ENCODE measurements around the gene HMGN2.

Gene HMGN2

GRCh38 chr1:26459148-26459547, 13.1 kb upstream of the HMGN2 start:
- H3K4me3 ChIP-seq (ENCODE audit: low read depth, low read length), result no peak overlapping the region
- H3K36me3 ChIP-seq (ENCODE audit: control insufficient read depth, insufficient read depth, low read length), result peaks cover 66% of the 10 kb centered on the region
- no peak overlapping the region for H3K9ac ChIP-seq (ENCODE audit: low read length)
- H3K9me3 ChIP-seq (ENCODE audit: control insufficient read depth, insufficient read depth, low read depth, low read length), result no peaks in the 10 kb centered on the region
- no peaks in the 10 kb centered on the region for H3K4me1 ChIP-seq (ENCODE audit: control insufficient read depth, insufficient read depth, low read length)
- no peak overlapping the region for H3K27ac ChIP-seq (ENCODE audit: low read depth, low read length)
- no peaks in the 10 kb centered on the region for H3K27me3 ChIP-seq (ENCODE audit: control insufficient read depth, insufficient read depth, low read length)

GRCh38 chr1:26459573-26460031, 12.6 kb upstream of the HMGN2 start:
- H3K4me1 ChIP-seq (ENCODE audit: control insufficient read depth, insufficient read depth, low read length), result no peaks in the 10 kb centered on the region
- H3K9me3 ChIP-seq (ENCODE audit: control insufficient read depth, insufficient read depth, low read depth, low read length), result no peaks in the 10 kb centered on the region
- H3K4me3 ChIP-seq (ENCODE audit: low read depth, low read length), result no peak overlapping the region
- H3K27ac ChIP-seq (ENCODE audit: low read depth, low read length), result no peak overlapping the region
- peaks cover 70% of the 10 kb centered on the region for H3K36me3 ChIP-seq (ENCODE audit: control insufficient read depth, insufficient read depth, low read length)
- H3K9ac ChIP-seq (ENCODE audit: low read length), result no peak overlapping the region
- no peaks in the 10 kb centered on the region for H3K27me3 ChIP-seq (ENCODE audit: control insufficient read depth, insufficient read depth, low read length)

DNA sequence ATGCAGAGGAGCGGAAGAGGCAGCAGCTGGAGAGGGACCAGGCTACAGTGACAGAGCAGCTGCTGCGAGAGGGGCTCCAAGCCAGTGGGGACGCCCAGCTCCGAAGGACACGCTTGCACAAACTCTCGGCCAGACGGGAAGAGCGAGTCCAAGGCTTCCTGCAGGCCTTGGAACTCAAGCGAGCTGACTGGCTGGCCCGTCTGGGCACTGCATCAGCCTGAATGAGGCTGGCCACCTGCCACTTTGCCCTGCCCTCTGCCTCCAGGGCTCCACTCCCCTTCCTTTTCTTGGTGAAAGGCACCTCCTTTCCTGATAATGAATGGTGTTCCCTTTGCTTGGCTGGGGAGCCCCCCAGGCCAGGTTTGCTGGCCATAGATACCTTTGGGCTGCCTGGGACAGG, 3.3 kb upstream of the HMGN2 start:
- Histone ChIP-seq H3K36me3 (ENCODE audit: control insufficient read depth, insufficient read depth, low read length) (peaks cover 64% of the 10 kb centered on the region), H3K27ac (ENCODE audit: low read depth, low read length) (no peak overlapping the region), H3K4me1 (ENCODE audit: control insufficient read depth, insufficient read depth, low read length) (peaks cover 27% of the 10 kb centered on the region)

GRCh38 chr1:26469558-26469957, 2.7 kb upstream of the HMGN2 start:
- Histone ChIP-seq H3K36me3 (ENCODE audit: control insufficient read depth, insufficient read depth, low read length) (peaks cover 65% of the 10 kb centered on the region), H3K27ac (ENCODE audit: low read depth, low read length) (no peak overlapping the region), H3K9me3 (ENCODE audit: control insufficient read depth, insufficient read depth, low read depth, low read length) (no peaks in the 10 kb centered on the region), H3K27me3 (ENCODE audit: control insufficient read depth, insufficient read depth, low read length) (no peaks in the 10 kb centered on the region), H3K4me1 (ENCODE audit: control insufficient read depth, insufficient read depth, low read length) (peaks cover 28% of the 10 kb centered on the region), H3K9ac (ENCODE audit: low read length) (no peak overlapping the region), H3K4me3 (ENCODE audit: low read depth, low read length) (no peak overlapping the region)

More for the DNA sequence above, 3.3 kb upstream of the HMGN2 start:
- H3K9ac ChIP-seq (ENCODE audit: low read length), result no peak overlapping the region
- no peaks in the 10 kb centered on the region for H3K9me3 ChIP-seq (ENCODE audit: control insufficient read depth, insufficient read depth, low read depth, low read length)
- no peak overlapping the region for H3K4me3 ChIP-seq (ENCODE audit: low read depth, low read length)
- no peaks in the 10 kb centered on the region for H3K27me3 ChIP-seq (ENCODE audit: control insufficient read depth, insufficient read depth, low read length)

DNA sequence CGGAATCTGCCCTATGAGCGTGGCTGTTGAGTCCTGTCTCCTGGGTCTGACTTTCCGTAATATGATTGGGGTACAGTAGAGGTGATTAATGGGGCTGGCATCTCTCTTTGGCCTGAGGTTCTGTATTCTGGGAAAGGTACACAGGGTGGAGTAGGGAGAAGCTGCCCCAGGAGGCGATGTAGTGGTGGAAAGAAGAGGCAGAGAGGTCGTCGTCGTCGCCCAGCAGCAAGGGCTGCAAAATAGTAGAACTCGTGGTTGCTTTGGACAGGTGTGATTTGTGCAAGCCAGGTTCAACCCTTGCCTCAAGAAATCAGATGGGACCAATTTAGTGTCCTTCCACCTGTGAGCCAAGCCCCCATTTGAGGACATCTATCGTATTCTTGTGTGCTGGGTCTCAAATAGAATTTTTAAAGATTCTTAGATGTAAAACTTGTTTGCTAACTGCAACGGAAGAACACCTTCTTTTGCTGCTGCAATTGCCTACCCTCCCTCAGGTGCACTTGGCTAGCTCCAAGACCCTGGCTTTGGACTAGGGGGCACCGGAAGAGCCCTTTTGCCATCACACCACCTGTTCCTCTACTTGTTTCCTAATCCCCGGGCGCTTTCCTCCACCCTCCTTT, 1.3 kb upstream of the HMGN2 start:
- H3K9me3 ChIP-seq (ENCODE audit: control insufficient read depth, insufficient read depth, low read depth, low read length), result no peaks in the 10 kb centered on the region
- peak overlapping the region; percentile 91 for H3K4me3 ChIP-seq (ENCODE audit: low read depth, low read length)
- H3K27ac ChIP-seq (ENCODE audit: low read depth, low read length), result no peak overlapping the region
- H3K36me3 ChIP-seq (ENCODE audit: control insufficient read depth, insufficient read depth, low read length), result peaks cover 58% of the 10 kb centered on the region
- no peaks in the 10 kb centered on the region for H3K27me3 ChIP-seq (ENCODE audit: control insufficient read depth, insufficient read depth, low read length)
- H3K9ac ChIP-seq (ENCODE audit: low read length), result peak overlapping the region; percentile 100
- peaks cover 28% of the 10 kb centered on the region for H3K4me1 ChIP-seq (ENCODE audit: control insufficient read depth, insufficient read depth, low read length)

- Histone ChIP-seq H3K36me3 (ENCODE audit: control insufficient read depth, insufficient read depth, low read length) (peaks cover 58% of the 10 kb centered on the region), H3K27ac (ENCODE audit: low read depth, low read length) (peak overlapping the region; percentile 100; the same call in 1 of the 2 replicates)
Observed at GRCh38 chr1:26471498-26472319, 531 bp upstream of the HMGN2 start.

GRCh38 chr1:26472901-26473845, 933 bp downstream of the HMGN2 start:
- peak overlapping the region; percentile 91 for H3K4me3 ChIP-seq (ENCODE audit: low read depth, low read length)
- H3K27ac ChIP-seq (ENCODE audit: low read depth, low read length), result peak overlapping the region; percentile 100

More at GRCh38 chr1:26471498-26472319, 531 bp upstream of the HMGN2 start:
- Histone ChIP-seq H3K9ac (ENCODE audit: low read length) (peak overlapping the region; percentile 100), H3K4me3 (ENCODE audit: low read depth, low read length) (peak overlapping the region; percentile 91), H3K9me3 (ENCODE audit: control insufficient read depth, insufficient read depth, low read depth, low read length) (no peaks in the 10 kb centered on the region), H3K27me3 (ENCODE audit: control insufficient read depth, insufficient read depth, low read length) (no peaks in the 10 kb centered on the region), H3K4me1 (ENCODE audit: control insufficient read depth, insufficient read depth, low read length) (peaks cover 28% of the 10 kb centered on the region)

DNA sequence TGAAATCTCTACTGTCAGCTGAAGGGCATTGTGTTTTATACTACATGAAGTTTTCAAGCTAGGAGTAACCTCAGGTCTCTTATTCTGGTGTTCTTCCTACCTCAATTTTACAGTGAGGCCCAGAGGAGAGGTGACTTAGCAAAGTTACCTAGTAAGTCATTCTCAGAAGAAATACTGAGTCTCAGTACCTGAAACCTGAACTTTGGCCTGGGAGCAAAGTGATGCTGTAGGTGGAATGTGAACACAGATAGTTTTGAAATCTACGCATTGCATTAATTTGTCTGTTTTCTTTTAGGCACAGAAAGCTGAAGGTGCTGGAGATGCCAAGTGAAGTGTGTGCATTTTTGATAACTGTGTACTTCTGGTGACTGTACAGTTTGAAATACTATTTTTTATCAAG, 2.6 kb downstream of the HMGN2 start:
- Histone ChIP-seq H3K36me3 (ENCODE audit: control insufficient read depth, insufficient read depth, low read length) (peaks cover 47% of the 10 kb centered on the region), H3K27ac (ENCODE audit: low read depth, low read length) (no peak overlapping the region), H3K9me3 (ENCODE audit: control insufficient read depth, insufficient read depth, low read depth, low read length) (no peaks in the 10 kb centered on the region), H3K4me1 (ENCODE audit: control insufficient read depth, insufficient read depth, low read length) (peaks cover 23% of the 10 kb centered on the region), H3K9ac (ENCODE audit: low read length) (no peak overlapping the region), H3K4me3 (ENCODE audit: low read depth, low read length) (no peak overlapping the region), H3K27me3 (ENCODE audit: control insufficient read depth, insufficient read depth, low read length) (no peaks in the 10 kb centered on the region)

More at GRCh38 chr1:26472901-26473845, 933 bp downstream of the HMGN2 start:
- Histone ChIP-seq H3K9me3 (ENCODE audit: control insufficient read depth, insufficient read depth, low read depth, low read length) (no peaks in the 10 kb centered on the region), H3K4me1 (ENCODE audit: control insufficient read depth, insufficient read depth, low read length) (peaks cover 28% of the 10 kb centered on the region), H3K36me3 (ENCODE audit: control insufficient read depth, insufficient read depth, low read length) (peaks cover 56% of the 10 kb centered on the region), H3K9ac (ENCODE audit: low read length) (peak overlapping the region; percentile 78), H3K27me3 (ENCODE audit: control insufficient read depth, insufficient read depth, low read length) (no peaks in the 10 kb centered on the region)

DNA sequence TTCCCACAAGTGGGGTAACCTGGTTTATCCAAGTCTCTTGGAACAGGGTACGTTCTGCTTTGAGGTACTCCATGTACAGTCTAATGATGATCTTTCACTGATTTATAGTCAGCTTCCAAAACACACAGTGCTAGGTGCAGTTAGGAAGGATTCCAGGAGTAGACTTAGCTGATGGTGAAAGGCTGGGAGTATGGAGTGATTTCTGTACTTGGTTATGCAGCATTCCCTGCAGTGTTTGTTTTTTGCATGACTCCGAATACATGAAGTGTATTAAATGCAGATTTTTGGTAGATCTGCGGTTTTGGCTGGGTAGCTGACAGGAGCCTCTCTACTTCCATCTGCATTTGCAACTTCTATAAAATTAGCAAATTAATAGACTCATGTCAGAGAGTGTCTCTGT, 3.7 kb downstream of the HMGN2 start:
- Histone ChIP-seq H3K27ac (ENCODE audit: low read depth, low read length) (no peak overlapping the region), H3K27me3 (ENCODE audit: control insufficient read depth, insufficient read depth, low read length) (no peaks in the 10 kb centered on the region), H3K9me3 (ENCODE audit: control insufficient read depth, insufficient read depth, low read depth, low read length) (no peaks in the 10 kb centered on the region), H3K4me3 (ENCODE audit: low read depth, low read length) (no peak overlapping the region), H3K36me3 (ENCODE audit: control insufficient read depth, insufficient read depth, low read length) (peaks cover 47% of the 10 kb centered on the region), H3K9ac (ENCODE audit: low read length) (no peak overlapping the region), H3K4me1 (ENCODE audit: control insufficient read depth, insufficient read depth, low read length) (peaks cover 15% of the 10 kb centered on the region)

- no peaks in the 10 kb centered on the region for H3K9me3 ChIP-seq (ENCODE audit: control insufficient read depth, insufficient read depth, low read depth, low read length)
Observed at GRCh38 chr1:26476958-26477357, 4.7 kb downstream of the HMGN2 start.

More at GRCh38 chr1:26476958-26477357, 4.7 kb downstream of the HMGN2 start:
- no peak overlapping the region for H3K9ac ChIP-seq (ENCODE audit: low read length)
- H3K27ac ChIP-seq (ENCODE audit: low read depth, low read length), result no peak overlapping the region
- H3K4me3 ChIP-seq (ENCODE audit: low read depth, low read length), result no peak overlapping the region
- H3K4me1 ChIP-seq (ENCODE audit: control insufficient read depth, insufficient read depth, low read length), result 0 out of 2 replicates have a peak, but pooled peaks cover 7% of the 10 kb centered on the region
- H3K27me3 ChIP-seq (ENCODE audit: control insufficient read depth, insufficient read depth, low read length), result no peaks in the 10 kb centered on the region
- H3K36me3 ChIP-seq (ENCODE audit: control insufficient read depth, insufficient read depth, low read length), result peaks cover 47% of the 10 kb centered on the region

Data from HUES6 (cell line).